Measurements from ENCODE around the gene NUDT1.

Gene NUDT1

GRCh38 chr7:2217716-2218443 is 24.1 kb upstream of the NUDT1 start:
- TF ChIP-seq CTCF (IDR thresholded peaks at IDR 0.05; ENCODE audit: low read depth, low read length, missing control alignments): no peak
- in situ Hi-C loops (cut with HindIII; ENCODE audit: low pct_ligation_motif_present, low sequenced_read_pairs): no loop called here
- H3K36me3 ChIP-seq (replicated peaks): peaks cover 44% of the 10 kb centered on the region
- no peak overlapping the region for H3K4me3 ChIP-seq (ENCODE audit: low read depth, low read length)
- H3K27me3 ChIP-seq (replicated peaks): no peaks in the 10 kb centered on the region
- no peak for DNase-seq
- no peak overlapping the region for H3K27ac ChIP-seq

DNA sequence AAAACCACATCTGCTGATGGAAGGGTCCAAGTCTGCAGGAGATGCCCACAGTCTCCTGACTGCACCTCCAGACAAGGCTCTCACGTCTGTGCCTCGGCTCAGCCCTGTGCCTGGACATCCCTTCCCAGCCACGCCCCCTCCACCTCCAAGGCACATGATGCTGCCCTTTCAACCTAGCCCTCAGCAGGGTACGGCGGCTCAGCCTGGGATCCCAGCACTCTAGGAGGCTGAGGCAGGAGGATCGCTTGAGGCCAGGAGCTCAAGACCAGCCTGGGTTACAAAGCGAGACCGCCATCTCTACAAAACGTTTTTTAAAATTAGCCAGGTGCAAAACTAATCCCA is 23.6 kb upstream of the NUDT1 start:
- no peak overlapping the region for H3K27ac ChIP-seq
- H3K36me3 ChIP-seq (replicated peaks): peaks cover 40% of the 10 kb centered on the region
- no peak for DNase-seq
- H3K27me3 ChIP-seq (replicated peaks): no peaks in the 10 kb centered on the region
- no peak for TF ChIP-seq CTCF (IDR thresholded peaks at IDR 0.05; ENCODE audit: low read depth, low read length, missing control alignments)
- no peak overlapping the region for H3K4me3 ChIP-seq (ENCODE audit: low read depth, low read length)
- in situ Hi-C loops (cut with HindIII; ENCODE audit: low pct_ligation_motif_present, low sequenced_read_pairs): no loop called here

GRCh38 chr7:2219136-2219535 is 22.9 kb upstream of the NUDT1 start:
- Histone ChIP-seq H3K27me3 (replicated peaks) (no peaks in the 10 kb centered on the region), H3K4me3 (ENCODE audit: low read depth, low read length) (no peak overlapping the region), H3K27ac (no peak overlapping the region), H3K36me3 (replicated peaks) (peaks cover 39% of the 10 kb centered on the region)
- TF ChIP-seq CTCF (IDR thresholded peaks at IDR 0.05; ENCODE audit: low read depth, low read length, missing control alignments): no peak
- in situ Hi-C loops (cut with HindIII; ENCODE audit: low pct_ligation_motif_present, low sequenced_read_pairs): no loop called here
- no peak for DNase-seq

DNA sequence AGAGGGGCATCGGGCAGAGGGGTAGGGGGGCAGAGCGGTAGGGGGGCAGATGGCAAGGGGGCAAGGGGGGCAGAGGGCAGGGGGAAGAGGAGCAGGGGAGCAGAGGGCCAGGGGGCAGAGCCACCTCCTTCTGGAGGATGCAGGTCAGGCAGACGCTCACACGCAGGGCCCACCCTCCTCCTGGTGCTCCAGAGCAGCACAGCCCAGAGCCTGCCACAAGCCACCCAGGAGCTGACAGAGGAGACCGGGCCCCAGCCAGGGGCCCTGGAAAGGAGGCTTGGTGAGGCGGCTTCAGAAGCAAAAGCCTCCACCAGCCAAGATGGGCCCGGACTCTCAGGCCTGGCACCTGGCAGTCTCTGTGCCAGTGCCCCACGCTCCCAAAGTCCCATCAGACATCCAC is 22.4 kb upstream of the NUDT1 start:
- Histone ChIP-seq H3K4me3 (ENCODE audit: low read depth, low read length) (no peak overlapping the region), H3K27me3 (replicated peaks) (no peaks in the 10 kb centered on the region), H3K27ac (no peak overlapping the region), H3K36me3 (replicated peaks) (peaks cover 34% of the 10 kb centered on the region)
- no peak for TF ChIP-seq CTCF (IDR thresholded peaks at IDR 0.05; ENCODE audit: low read depth, low read length, missing control alignments)
- in situ Hi-C loops (cut with HindIII; ENCODE audit: low pct_ligation_motif_present, low sequenced_read_pairs): no loop called here
- no peak for DNase-seq

DNA sequence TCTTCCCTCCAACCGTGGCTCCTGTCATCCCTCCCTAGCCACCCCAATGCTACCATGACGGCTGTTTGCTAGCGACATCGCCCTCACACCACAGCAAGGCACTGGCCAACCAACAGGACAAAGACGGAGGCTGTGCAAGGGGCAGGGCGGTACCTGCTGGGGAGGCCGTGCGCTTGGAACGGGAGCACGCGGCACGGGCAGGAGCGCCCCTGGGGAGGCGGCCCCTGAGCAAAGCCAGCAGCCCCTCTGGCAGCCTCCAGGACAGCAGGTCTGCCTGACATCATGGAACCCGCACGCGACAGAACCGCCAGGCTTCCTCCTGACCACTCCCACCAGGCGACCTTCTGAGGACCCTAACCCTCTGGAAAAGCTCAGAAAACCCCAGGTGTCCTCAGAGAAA is 22.0 kb upstream of the NUDT1 start:
- no peak for TF ChIP-seq CTCF (IDR thresholded peaks at IDR 0.05; ENCODE audit: low read depth, low read length, missing control alignments)
- H3K27ac ChIP-seq: no peak overlapping the region
- no peak overlapping the region for H3K4me3 ChIP-seq (ENCODE audit: low read depth, low read length)
- in situ Hi-C loops (cut with HindIII; ENCODE audit: low pct_ligation_motif_present, low sequenced_read_pairs): no loop called here
- peaks cover 34% of the 10 kb centered on the region for H3K36me3 ChIP-seq (replicated peaks)
- DNase-seq: no peak
- H3K27me3 ChIP-seq (replicated peaks): no peaks in the 10 kb centered on the region

DNA sequence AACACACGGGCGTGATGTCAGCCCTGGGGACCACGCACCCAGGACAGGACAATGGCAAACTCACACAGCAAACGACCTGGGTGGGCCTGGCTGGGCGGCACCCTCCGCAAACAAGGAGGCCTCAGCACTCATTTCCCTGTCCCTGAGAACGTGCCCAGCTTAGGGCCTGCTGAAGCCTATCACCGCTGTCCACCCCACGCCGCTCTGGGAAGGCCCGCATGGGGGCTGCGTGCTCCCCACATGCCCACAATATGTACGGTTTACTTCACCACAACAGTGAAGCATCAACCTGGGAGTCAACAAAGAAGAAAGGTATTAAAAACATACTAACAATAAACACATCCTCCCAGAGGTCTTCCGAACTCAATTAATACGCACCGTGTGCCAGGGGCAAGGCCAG is 21.5 kb upstream of the NUDT1 start:
- Histone ChIP-seq H3K27ac (no peak overlapping the region), H3K36me3 (replicated peaks) (peaks cover 30% of the 10 kb centered on the region), H3K4me3 (ENCODE audit: low read depth, low read length) (no peak overlapping the region), H3K27me3 (replicated peaks) (no peaks in the 10 kb centered on the region)
- in situ Hi-C loops (cut with HindIII; ENCODE audit: low pct_ligation_motif_present, low sequenced_read_pairs): no loop called here
- TF ChIP-seq CTCF (IDR thresholded peaks at IDR 0.05; ENCODE audit: low read depth, low read length, missing control alignments): no peak
- DNase-seq: no peak
